Activated T-cell treated with anti-CD3 and anti-CD28 coated beads for 1 hour (primary cell): ENCODE measurements around the gene ACOX3.
A peak's percentile ranks its signal among the peaks of the same experiment; 100 is the strongest.

Experiments
- DNase-seq: peaks from one replicate; pipeline ENCODE4 v3.0.0-alpha.2; 2020; ENCODE audit warnings: low read depth

The ACOX3 gene

DNA sequence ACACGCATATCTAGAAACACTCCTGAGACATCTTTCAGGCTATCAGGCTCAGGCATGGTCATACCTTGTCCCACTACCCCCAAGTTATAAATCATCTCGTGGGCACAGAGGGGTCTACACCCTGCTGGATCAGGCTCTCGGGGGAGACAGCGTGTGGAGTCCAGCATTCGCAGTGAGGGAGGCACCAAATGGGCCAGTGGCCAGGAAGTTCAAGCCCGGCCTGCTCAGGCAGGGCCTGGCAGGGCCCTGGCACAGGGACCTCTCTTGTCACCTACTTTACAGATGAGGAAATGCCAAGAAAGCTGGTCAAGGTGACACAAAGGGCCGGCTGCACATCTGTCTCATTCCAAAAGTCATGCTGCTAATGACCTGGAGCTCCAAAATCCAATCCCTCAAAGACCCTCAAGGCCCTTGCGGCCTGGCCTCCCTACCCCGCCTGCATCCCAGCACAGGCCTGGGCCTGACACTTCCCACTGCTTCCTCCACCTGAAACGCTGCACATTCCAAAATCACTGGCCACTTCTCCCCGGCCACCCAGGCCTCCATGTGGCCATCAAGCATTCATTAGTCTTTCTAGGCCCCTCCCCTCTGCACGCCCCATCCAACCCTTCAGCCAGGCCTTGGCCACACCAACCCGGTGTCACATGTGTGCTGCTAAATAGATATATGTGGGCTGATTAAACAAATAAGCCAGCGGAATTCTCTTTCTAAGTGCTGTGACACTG is 35.6 kb downstream of the ACOX3 start:
- no peak for DNase-seq

DNA sequence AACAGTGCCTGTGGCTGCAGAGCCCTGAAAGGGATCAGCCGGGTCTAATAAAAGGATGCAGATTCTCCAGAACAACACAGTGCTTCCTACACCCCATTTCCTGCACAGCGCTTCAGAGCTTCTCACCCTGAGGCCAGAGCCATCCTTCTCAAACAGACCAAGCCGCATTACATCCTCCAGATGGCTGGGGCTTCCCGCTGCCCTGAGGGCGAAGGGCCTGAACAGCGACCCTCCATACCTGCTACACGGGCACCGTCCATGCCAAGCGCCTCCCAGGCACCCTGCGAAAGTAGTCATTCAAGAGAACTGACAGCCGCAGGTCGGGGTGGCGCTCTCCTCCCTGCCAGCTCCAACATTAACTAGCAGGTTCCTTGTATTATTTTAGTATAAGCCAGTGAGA is 36.5 kb downstream of the ACOX3 start:
- no peak for DNase-seq

- DNase-seq = peak; percentile 35
Measured at GRCh38 chr4:8403173-8403753, 37.3 kb downstream of the ACOX3 start.

- no peak for DNase-seq
Measured at GRCh38 chr4:8402640-8403039, 37.9 kb downstream of the ACOX3 start.

DNA sequence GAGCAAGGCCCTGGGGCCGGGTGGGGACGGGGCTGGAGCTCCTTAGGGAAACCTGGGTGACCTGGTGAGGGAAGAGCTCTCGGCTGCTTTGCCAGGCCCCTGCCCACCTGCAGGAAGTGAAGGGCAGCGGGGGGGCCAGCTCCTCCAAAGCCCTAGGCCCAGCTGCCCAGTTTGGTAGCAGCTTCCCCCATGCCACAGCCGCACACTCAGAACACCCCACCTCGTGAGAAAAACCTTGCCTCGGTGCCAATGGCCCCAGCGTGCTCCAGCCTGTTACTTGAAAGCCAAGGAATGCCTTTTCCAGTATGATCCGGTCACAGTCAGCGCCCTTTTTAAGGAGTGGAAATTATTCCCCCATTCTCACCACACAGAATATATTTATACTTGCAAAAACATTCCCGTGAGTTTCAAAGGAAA is 38.3 kb downstream of the ACOX3 start:
- no peak for DNase-seq

DNA sequence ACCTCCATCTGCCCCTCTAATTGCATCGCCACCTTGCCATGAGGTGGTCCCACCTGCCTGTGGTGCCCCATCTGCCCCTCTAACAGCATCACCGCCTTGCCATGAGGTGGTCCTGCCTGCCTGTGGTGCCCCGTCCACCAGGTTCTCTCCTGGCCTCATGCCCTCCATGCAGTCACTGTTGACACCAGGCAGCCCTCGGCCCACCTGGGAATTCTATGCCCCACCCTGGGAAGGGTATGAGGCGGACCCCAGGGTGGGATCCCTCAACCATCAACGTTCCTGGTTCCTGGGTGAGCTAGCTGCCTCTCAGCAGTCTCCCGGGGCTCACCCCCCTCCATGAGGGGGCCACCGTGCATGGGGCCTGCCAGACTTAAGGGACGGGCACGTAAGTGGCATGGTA is 38.9 kb downstream of the ACOX3 start:
- no peak for DNase-seq

DNA sequence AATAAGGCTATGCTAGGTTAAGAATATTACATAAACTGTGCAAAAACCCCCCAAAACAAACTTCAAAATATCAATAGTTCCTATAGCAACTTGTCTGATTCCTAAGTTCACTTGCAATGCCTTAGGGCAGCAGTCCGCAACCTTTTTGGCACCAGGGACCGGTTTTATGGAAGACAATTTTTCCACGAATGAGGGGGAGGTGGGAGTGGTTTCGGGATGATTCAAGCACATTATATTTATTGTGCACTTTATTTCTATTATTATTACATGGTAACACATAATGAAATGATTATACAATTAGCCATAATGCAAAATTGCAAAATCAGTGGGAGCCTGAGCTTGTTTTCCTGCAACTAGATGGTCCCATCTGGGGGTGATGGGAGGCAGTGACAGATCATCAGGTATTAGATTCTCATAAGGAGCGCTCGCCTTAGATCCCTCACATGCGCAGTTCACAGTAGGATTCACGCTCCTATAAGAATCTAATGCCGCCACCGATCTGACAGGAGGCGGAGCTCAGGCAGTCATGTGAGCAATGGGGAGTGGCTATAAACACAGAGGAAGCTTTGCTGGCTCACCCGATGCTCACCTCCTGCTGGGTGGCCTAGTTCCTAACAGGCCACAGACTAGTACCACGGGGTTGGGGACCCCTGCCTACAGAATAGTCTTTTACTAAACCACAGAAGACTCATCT is 39.7 kb downstream of the ACOX3 start:
- DNase-seq = no peak

- DNase-seq = no peak
Measured at GRCh38 chr4:8399298-8399697, 41.2 kb downstream of the ACOX3 start.

- DNase-seq = no peak
Measured at GRCh38 chr4:8398347-8398746, 42.2 kb downstream of the ACOX3 start.

DNA sequence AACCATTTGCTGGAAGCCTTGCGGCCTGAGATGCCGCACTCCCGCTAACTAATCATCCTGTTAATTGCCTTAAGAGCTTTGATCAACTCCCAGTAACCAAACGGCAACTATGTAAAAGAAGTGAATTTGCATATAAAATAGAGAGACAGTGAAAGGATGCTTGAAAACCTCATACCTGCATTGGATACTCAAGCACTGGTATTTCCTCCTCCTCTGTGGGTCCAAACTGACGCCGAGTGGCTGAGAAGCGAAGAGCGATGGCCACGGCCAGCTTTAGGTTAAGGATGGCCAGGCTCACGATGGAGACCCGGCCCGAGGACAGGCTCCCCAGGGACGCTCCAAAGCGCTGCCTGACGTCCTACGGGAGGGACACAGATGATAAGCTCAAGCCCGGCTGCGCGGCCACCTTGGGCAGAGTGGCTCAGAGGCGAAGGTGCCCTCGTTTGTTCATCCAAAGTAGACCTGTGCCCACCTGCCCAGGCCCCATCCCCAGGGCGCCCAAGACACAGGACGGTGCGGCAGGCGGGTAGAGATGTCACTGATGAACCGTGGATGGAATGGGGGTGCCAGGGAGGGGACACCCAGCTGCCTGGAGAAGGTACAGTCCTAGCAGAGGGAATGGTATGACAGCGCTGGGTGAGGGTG is 43.6 kb downstream of the ACOX3 start:
- no peak for DNase-seq

- DNase-seq = no peak
Measured at GRCh38 chr4:8395504-8396296, 44.8 kb downstream of the ACOX3 start.

DNA sequence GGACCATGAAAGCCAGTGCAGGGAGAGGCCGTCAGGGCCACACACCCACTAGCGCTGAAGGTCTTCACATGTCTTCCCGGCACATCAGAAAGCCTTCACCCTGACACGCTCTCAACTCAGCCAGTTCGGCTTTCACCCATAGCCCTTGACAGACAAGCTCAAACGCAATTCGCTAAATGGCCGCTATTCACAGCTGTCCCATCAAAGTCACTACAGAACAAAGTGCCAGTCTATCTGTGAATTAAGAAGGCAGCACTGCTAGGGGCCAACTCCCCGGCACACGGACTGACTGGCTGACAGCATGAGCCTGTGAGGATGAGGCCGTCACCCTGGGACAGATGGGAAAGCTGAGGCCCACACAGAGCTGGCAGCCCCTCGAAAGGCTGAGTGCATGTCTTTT is 45.7 kb downstream of the ACOX3 start:
- no peak for DNase-seq

DNA sequence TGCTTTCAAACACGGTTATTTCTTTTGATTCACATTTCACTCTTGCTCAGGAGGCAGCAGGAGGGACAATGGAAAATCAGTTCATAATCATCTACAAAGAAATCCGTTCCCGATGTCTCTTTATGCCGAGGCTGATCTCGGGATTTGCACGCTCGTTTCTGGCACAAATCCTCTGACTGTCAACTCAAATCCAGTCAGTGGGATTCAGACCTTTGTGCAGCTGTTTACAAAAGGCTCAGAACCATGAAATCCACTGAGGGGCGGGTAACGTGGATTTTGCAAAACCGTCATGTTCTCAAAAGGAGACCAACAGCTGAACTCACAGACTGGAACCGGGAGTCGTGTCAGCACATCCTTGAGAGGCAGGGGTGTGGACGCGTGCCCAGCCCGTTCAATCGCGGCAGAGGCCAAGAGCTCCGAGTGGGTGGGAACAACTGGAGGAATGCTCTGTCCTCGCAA is 46.4 kb downstream of the ACOX3 start:
- DNase-seq = no peak

DNA sequence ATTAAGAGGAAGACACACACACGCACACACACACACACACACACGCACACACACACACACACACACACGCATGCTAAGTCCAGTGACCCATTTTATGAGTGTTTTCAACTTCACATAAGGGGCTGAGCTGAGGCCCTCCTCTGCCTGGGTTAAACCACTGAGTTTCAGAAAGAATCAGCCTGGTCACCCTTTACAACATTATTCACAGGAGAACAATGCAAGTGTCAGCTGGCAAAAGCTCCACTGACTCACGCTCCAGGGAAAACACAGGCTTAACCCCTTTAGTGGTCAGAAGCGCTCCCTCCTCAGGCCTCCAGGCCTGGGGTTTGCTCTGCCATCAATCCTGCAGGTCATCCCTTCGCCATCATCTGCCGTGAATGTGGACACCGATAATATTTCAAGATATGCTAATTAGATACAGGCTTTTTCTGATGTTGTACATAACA is 46.9 kb downstream of the ACOX3 start:
- DNase-seq = no peak

GRCh38 chr4:8392591-8393190 is 47.8 kb downstream of the ACOX3 start:
- DNase-seq = no peak

- no peak for DNase-seq
Measured at GRCh38 chr4:8391972-8392371, 48.6 kb downstream of the ACOX3 start.

- no peak for DNase-seq
Measured at GRCh38 chr4:8391071-8391470, 49.5 kb downstream of the ACOX3 start.

GRCh38 chr4:8390577-8390976 is 49.9 kb downstream of the ACOX3 start:
- no peak for DNase-seq

DNA sequence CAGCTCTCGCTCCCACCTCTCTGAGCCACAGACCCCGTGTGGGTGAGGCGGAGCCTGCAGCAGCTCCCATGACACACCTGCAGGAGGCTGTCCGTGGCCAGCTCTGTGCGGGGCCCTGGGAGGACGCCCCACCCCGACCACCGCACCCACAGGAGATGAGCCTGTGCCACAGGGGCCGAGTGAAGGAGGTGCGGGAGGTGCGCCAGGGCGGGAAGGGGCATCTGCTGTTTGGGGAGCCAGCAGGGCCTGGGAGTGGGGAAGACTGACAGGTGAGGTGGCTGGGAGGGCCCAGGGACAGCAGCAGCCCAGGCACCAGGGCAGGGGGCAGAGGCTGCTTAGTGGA is 52.0 kb downstream of the ACOX3 start:
- no peak for DNase-seq

DNA sequence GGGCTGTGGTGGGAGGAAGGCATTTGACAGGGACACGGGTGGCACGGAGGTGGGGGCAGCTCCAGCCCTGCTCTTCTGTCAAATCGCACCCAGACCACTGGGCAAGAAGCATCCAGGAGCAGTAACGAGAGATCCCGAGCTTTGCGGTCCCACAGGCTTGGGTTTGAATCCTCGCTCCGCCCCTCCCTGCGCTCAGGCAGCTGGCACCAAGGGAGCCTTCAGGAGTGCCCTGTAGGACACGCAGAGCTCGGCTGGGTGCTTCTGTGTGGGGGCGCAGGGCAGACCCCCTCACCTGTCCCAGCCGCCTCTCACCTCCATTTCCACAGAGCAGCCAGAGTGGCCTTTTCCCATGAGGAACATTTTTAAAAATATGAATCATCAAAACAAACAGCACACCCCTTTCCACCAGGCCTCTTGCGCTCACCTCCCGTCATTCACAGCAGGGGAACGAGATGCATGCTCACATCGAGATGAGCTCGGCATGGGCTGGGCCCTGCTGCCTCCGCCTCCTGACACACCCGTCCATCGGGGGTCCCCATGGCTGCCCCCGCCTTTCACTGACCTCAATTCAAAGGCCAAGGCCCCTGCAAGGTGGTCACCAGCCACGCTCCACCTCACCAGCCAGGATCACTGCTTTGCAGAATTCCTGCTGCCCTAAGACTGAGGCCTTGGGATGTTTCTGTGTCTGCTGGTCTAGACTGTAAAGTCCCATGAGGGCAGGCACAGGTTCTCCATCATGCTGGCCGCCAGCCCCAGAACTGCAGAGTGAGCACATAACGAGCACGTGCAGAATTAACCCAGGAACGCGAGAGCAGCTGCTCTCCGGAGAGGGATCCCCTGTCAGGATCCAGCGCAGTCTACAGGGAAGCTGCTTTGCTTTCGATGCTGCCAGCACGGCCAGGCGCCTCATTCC is 52.7 kb downstream of the ACOX3 start:
- no peak for DNase-seq

- no peak for DNase-seq
Measured at GRCh38 chr4:8387194-8387593, 53.3 kb downstream of the ACOX3 start.
